Measurements from ENCODE around the gene CARM1.
"Not testable (repeated sequence)": the region's sequence is repeated elsewhere in the genome, so short reads cannot be mapped to it uniquely, and the experiment has no call there.

The CARM1 gene

DNA sequence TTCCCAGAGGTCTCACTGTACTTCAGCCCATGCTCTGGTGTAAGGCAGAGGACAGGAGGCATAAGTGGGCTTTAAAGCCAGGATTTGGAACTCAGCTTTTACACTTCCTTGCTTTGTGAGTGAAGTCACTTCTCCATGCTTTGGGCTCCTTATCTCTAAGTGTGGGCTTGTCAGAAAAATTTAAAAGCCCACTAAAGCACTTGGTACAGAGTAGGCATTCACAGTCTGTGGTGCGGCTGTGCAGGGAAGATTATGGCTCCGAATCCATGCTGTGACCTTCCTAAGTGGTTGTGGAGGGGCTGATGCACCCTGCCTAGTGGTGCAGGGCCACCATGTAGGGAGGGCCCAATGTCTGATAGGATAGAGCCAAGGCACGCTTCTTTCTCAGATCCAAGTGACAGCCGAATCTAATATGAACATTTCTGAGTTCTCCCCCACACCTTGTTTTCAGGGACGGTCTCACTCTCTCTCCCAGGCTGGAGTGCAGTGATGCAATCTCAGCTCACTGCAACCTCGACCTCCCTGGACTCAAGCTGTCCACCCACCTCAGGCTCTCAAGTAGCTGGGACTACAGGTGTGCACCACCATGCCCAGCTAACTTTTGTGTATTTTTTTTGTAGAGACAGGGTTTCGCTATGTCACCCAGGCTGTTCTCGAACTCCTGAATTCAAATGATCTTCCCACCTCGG lies 64.2 kb downstream of the CARM1 start:
- DNase-seq, result no peak

DNA sequence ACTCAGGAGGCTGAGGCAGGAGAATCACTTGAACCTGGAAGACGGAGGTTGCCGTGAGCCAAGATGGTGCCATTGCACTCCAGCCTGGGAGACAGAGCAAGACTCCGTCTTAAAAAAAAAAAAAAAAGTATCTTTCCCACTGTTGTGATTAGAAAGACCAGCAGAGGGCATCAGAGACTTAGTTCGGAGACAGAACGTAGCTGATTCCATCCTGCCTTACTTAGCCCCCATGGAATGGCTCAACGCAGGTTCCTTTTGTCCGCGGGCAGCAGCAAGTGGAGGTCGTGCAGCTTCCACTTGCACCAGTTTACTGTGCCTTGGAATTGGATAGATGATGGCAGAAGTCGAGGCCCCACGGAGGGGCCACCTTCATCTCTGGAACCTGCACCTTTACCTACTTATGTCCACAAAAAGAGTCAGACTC lies 65.3 kb downstream of the CARM1 start:
- no peak for DNase-seq

DNA sequence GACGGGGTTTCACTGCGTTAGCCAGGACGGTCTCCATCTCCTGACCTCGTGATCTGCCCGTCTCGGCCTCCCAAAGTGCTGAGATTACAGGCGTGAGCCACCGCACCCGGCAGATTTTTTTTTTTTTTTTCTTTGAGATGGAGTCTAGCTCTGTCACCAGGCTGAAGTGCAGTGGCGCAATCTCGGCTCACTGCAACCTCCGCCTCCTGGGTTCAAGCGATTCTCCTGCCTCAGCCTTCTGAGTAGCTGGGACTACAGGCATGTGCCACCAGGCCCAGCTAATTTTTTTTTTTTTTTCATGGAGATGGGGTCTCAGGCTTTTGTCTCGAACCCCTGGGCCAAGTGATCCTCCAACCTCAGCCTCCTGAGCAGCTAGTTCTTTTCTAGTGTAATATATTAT lies 70.3 kb downstream of the CARM1 start:
- DNase-seq, result not testable (repeated sequence)

DNA sequence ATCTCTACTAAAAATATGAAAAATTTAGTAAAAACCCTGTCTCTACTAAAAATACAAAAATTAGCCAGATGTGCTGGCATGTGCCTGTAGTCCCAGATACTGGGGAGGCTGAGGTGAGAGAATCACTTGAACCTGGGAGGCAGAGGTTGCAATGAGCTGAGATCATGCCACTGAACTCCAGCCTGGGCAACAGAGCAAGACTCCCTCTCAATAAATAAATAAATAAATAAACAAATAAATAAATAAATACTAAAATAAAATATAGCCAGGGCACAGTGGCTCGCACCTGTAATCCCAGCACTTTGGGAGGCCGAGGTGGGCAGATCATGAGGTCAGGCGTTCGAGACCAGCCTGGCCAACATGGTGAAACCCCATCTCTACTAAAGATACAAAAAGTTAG lies 72.1 kb downstream of the CARM1 start:
- not testable (repeated sequence) for DNase-seq

DNA sequence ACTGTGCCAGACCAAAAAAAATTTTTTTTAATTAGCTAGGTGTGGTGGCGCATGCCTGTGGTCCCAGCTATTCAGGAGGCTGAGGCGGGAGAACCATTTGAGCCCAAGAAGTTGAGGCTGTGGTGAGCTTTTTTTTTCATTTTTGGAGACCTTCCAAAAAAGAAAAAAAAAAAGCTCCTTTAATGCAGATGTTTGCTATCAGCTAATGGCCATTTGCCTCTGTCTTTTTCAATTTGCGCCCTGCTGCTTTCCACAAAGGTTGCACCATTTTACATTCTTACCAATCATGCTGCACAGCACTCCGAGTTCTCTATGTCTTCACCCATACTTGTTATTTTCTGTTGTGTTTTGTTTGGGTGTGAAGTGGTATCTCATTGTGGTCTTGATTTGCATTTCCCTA lies 73.9 kb downstream of the CARM1 start:
- DNase-seq, result no peak

DNA sequence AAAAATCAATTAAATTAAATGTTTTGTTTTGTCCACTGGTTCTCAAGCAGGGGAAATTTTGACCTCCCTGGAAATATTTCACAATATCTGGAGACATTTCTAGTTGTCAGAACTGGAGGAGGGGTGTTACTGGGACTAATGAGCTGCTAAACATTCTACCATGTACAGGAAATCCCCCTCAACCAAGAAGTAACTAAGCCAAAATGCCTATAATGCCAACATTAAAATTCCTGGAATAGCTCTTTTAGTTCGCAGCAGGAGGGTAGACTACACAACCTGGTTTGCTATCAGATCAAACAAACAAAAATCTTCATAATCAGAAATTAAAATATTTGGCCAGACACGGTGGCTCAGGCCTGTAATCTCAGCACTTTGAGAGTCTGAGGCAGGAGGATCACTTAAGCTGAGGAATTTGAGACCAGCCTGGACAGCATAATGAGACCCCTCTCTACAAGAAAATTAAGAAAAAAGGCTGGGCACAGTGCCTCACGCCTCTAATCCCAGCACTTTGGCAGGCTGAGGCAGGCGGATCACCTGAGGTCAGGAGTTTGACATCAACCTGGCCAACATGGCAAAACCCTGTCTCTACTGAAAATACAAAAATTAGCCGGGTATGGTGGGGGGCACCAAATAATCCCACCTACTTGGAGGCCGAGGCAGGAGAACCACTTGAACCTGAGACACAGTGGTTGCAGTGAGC lies 75.8 kb downstream of the CARM1 start:
- DNase-seq, result no peak

DNA sequence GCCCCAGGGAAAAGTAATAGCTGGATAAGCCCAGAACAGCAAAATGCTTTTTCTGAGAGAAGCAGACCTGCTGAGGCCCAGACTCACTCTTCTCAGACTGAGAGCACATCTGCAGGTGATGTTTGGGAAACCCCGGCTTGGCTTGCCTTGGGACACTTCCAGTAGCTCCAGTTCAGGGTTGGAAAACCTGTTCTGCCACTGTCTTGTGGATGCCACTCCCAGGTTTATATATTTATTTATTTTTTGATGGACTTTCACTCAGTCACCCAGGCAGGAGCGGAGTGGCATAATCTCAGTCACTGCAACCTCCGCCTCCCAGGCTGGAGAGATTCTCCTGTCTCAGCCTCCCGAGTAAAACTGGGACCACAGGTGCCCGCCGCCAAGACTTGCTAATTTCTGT lies 81.5 kb downstream of the CARM1 start:
- no peak for DNase-seq

DNA sequence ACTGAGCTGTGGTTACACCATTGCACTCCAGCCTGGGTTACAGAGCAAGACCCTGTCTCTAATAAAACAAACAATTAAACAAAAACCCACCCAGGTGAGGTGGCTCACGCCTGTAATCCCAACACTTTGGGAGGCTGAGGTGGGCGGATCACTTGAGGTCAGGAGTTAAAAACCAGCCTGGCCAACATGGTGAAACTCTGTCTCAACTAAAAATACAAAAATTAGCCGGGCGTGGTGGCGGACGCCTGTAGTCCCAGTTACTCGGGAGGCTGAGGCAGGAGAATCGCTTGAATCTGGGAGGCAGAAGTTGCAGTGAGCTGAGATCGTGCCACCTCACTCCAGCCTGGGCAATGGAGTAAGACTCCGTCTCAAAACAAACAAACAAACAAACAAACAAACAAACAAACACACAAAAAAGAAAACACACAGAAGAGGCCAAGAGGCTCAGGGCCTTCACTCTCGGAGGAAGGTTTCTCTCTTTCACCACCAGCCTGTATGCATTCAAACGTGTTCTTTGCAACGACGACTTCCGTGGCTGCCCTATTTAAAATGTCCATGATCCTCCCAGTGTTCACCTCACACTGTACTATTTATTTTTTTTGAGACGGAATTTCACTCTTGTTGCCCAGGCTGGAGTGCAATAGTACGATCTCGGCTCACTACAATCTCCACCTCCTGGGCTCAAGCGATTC lies 88.1 kb downstream of the CARM1 start:
- not testable (repeated sequence) for DNase-seq

DNA sequence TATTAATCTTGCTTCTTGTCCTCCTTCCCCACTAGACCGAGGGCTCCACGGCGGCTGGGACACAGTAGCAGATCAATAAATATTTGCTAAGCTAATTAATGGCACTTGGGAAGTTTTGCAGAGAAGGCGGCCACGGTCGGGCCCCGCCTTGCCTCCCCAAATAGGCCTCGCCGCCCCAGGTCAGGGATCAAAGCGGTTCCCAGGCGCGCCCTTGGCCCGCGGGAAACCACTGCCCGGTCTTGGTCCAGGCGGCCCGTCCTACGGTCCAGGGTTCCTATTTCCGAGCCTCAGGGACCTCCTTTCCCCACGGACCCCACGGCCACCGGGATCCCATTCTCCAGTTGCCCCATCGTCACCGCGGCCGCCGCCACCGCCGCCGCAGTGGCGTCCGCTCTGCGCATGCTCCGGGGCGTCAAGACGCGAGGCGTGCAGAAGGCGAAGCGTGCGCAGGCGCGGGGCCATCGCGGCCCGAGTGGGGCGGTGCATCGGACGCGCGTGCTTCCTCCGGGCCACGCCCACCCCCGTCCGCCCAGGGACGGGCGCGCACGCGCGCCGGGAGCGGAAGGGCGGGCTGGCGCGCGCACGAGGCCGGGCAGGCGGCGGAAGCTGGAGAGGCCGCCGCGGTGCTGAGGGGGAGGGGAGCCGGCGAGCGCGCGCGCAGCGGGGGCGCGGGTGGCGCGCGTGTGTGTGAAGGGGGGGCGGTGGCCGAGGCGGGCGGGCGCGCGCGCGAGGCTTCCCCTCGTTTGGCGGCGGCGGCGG lies 89.1 kb downstream of the CARM1 start, which contains the start of gene SMARCA4:
SMARCA4 (plus strand) TSS at position 717 of the 759 bp plus-strand sequence. CDS start 23,122 bp downstream, outside the sequence.
- peak; percentile 99 for DNase-seq

DNA sequence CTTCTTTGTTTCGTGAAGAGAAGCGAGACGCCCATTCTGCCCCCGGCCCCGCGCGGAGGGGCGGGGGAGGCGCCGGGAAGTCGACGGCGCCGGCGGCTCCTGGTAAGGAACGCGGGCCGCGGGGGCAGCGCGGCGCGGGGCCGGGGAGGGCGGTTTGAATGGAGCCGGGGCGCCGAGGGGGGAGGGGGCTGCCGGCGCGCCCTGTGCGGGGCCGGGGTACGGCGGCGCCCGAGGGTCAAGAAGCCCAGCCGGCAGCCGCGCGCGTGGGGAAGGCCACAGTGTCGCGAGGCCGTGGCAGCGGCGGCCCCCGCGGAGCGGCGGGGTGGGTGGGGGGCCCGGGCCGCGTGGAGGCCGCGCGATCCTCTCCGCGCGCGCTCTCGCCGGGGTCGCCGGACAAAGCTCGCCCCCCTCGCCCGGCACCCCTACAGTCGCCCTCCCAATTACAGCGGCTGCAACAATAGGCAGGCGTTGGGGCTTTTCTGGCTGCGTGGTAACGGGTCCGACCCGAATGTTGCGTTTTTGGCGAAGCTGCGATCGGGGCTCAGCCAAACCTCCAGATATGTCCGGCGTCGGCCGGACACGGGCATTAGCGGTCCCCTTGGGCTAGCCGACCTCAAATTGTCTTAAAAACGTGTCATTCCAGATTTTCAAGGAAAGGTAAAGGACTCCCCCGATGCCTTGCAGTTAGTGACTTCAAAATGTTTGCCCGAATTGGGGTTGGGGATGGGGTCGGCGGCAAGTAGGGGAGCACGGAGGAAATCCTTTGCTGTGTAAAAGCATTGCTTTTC lies 89.9 kb downstream of the CARM1 start:
- no peak for DNase-seq

DNA sequence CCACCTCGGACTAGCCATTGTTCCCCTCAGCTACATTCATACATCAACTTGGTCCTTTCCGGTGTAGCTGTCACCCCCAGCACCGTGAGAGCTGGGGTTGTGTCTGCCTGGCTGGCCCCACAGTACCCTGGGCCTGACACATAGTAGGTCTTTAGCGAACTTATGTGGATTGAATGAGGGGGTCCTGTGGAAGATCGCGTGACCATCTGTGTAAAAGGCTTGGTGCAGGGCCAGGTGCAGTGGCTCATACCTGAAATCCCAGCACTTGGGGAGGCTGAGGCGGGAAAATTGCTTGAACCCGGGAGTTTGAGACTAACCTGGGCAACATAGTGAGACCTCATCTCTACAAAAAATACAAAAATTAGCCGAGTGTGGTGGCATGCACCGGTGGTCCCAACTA lies 91.5 kb downstream of the CARM1 start:
- no peak for DNase-seq

DNA sequence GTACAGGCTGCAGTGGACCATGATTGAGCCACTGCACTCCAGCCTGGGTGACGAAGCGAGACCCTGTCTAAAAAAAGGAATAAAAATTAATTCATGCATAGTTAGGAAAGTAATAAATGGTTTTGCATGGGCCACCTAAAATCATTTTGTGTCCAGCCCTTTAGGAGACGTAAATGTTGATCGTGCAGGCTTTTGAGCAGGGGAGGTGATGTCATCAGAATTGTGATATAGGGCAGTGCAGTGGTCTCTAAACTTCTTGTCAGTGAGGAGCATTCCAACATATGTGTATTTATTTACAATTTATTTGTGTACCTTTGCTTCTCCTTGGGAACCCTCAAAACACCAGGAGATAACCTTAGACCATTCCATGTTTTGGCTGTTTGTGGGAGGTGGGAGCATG lies 92.5 kb downstream of the CARM1 start:
- DNase-seq, result no peak

DNA sequence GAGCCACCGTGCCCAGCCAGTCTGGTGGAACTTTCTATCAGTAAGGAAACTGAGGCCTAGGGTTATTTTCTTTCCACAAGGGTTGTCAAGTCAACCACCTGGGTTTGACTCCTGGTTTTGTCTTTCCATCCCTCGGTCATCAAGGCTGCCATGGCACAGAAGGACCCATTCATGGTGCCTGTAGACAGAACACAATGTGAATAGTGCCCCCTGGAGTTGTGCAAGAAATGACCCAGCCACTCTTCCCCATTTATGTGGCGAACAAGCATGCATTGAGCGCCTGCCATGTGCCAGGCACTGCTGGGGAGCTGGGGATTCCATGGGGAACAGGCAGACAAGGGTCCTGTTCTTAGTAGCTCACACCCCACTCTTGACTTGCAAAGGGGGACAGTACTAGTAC lies 93.5 kb downstream of the CARM1 start:
- DNase-seq, result no peak

DNA sequence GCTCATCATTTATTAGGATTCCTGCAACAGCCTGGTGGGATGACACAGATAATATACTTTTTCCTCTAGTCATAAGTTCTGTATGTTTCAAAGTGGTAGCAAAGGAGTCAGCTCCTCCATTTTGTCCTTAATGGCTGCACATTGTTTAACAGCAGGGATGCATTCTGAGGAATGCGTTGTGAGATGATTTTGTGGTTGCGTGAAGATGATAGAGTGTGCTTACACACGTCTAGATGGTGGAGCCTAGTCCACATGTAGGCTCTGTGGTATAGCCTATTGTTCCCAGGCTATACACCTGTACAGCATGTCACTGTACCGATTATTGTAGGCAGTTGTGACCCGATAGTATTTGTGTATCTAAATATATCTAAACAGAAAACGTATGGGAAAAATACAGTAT lies 94.0 kb downstream of the CARM1 start:
- DNase-seq, result no peak

DNA sequence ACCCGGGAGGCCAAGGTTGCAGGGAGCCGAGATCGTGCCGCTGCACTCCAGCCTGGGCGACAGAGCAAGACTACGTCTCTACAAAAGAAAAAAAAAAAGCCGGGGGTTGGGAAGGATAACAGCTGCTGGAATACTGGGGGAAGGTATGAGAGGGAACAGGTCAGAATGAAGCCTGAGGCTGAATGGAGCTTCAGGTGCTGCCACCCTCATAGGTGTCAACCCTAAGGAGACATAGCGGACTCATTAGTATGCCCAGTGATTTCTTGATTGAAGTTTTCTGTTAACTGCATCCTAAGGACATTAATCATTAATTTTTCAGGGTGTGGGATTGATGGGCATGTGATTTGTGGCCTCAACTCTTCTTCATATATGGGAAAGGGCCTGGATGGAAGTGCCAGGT lies 95.5 kb downstream of the CARM1 start:
- no peak for DNase-seq

DNA sequence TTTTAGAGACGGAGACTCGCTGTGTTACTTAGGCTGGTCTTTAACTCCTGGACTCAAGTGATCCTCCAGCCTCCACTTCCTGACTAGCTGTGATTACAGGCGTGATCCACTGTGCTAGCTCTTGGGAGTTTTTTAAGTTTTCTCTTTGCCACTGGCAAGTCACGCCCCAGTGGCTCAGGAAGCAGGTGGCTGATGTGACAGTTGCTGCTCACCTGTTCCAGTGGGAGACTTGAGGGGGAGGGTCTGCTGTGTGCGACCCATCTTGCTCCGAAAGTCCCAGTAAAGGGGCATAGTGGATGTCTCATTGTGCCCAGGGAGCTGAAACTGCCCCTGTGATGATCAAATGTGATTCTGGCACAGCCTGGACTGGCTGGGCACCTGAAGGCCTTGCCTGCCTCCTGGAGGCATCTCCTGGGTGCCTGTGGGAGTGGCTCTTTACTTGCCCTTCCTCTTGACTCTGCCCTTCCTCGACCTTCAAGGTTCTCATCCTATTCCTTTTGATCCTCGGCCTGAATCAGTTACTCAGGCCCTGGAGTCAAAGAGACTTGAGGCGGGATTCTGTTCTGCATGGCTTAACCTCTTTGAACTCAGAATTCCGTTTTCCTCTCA lies 97.3 kb downstream of the CARM1 start:
- no peak for DNase-seq

DNA sequence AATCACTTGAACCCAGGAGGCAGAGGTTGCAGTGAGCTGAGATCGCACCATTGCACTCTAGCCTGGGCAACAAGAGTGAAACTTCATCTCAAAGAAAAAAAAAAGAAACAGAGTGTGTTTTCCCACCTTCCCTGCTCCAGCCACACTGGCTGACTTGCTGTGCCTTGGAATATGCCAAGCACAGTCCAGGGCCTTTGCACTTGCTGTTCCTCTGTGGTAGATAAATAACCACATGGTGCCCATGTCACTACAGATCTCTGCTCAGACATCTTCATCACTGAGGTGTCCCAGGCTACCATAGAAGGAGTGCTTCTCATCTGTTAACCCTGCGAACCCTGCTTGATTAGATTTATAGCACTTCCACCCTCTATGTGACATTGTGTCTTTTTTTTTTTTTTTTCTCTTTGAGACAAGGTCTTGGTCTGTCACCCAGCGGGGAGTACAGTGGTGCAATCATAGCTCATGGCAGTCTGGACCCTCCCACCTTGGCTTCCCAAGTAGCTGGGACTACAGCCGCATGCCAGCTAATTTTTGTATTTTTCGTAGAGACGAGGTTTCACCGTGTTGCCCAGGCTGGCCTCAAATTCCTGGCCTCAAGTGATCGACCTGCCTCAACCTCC lies 99.9 kb downstream of the CARM1 start:
- no peak for DNase-seq

Measured in 8988T (cell line).